Heart left ventricle (tissue), 13 donors: ENCODE measurements around the gene OSGEP.

Experiments
- POLR2A ChIP-seq, 2 donors: fragments of 450-650 bp; IDR thresholded peaks; one replicate each; pipeline ENCODE4 v1.6.1; 2017; ENCODE audit warnings: antibody characterized with exemption in 2 of 2, mild to moderate bottlenecking in 2 of 2, moderate library complexity in 2 of 2
- TF ChIP-seq, protein P1 (sequence below), 12 donors: fragments of 200-600 bp; sonication (generic) in 4 of 12; IDR thresholded peaks; one replicate each; pipeline versions ENCODE4 v1.5.0 to v1.8.0; 2018 to 2022; ENCODE audit warnings: antibody characterized with exemption in 12 of 12, mild to moderate bottlenecking in 5 of 12
- donor health status: ischemic (EF 13 %, LVEDD 7.1; RV severe dilation, severe dysfunction).
- donor health status: DM: no; HTN: yes; CAD: no.
- donor health status: DM: no; HTN: no; CAD: no.
- donor health status: ischemic (EF 25% LVEDD 6.9; RV normal size, moderate dysfunction).
- donor health status: ischemic (EF 25% LVEDD 5.7; RV mildly dilated, moderate dysfunction).
- donor health status: ischemic (EF 35%, LVEDD 5.7; RV mildly dilated, moderate dysfunction).
- donor health status: nonischemic (EF 11% LVEDD 7.7; RV severe dilation, severe dysfunction).
- donor health status: DM: yes; HTN: yes; CAD: no.
- donor health status: PGD.
- donor health status: ischemic (EF 29% LVEDD 5.4; RV normal size, mild dysfunction).
- donor health status: nonischemic (EF 23%, LVEDD 6.1; RV moderate dilation, normal function).

DNA sequence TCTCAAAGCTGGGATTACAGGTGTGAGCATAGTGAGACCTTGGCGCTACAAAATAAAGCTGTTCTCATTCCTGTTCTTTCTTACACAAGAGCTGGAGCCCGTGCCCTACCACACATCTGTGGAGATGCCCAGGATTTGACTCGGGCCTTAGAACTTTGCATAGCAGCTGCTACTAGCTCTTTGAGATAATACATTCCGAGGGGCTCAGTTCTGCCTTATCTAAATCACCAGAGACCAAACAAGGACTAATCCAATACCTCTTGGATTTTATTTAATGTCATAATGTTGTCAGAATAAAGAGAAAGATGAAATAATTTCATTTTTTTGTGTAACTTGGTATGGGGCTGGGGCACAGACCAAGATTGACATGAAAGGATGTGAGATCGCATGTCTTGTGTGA, 22.2 kb upstream of the OSGEP start:
- TF ChIP-seq, protein P1, sequence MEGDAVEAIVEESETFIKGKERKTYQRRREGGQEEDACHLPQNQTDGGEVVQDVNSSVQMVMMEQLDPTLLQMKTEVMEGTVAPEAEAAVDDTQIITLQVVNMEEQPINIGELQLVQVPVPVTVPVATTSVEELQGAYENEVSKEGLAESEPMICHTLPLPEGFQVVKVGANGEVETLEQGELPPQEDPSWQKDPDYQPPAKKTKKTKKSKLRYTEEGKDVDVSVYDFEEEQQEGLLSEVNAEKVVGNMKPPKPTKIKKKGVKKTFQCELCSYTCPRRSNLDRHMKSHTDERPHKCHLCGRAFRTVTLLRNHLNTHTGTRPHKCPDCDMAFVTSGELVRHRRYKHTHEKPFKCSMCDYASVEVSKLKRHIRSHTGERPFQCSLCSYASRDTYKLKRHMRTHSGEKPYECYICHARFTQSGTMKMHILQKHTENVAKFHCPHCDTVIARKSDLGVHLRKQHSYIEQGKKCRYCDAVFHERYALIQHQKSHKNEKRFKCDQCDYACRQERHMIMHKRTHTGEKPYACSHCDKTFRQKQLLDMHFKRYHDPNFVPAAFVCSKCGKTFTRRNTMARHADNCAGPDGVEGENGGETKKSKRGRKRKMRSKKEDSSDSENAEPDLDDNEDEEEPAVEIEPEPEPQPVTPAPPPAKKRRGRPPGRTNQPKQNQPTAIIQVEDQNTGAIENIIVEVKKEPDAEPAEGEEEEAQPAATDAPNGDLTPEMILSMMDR (IDR thresholded peaks at IDR 0.05) = no peak
- no peak for TF ChIP-seq POLR2A (IDR thresholded peaks at IDR 0.05)
